SKM-1 (cell line): Measurements from ENCODE around the gene SH3YL1.
"Not testable (repeated sequence)": the region's sequence is repeated elsewhere in the genome, so short reads cannot be mapped to it uniquely, and the experiment has no call there.

ENCODE experiments used
- DNase-seq: peaks from one replicate; lab custom pipeline; 2025; ENCODE audit not compliant: unreplicated experiment; lab: John Stamatoyannopoulos, UW

Gene SH3YL1

GRCh38 chr2:184695-185094 is 79.1 kb downstream of the SH3YL1 start:
- DNase-seq = no peak

DNA sequence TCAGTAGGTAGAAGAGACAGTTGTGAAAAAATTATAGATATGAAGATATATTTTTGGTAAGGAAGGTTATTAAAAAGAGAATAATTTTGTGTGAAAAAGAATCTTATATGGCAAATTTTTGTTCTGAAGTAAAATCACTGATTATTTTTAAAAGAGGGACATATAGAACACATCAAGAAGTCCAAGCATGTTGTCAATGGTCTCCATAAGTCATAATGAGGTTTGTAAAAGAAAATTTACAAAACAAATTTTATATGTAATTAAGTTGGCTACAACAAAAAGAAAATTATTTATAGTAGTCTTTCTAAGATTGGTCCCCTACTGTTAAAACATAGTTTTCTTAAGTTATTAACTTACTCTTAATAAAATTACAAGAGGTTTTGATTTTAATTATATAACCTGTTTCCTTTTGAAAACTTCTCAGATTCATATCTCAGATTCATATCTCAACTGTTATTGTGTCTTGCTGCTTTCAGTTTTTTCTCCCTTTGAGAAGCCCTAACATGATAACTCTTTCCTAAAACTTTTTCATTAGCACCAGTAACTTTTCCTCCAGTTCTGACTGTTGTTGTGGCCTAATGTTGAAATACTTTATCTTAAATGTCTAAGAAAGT is 81.2 kb downstream of the SH3YL1 start:
- DNase-seq = no peak

GRCh38 chr2:180311-180710 is 83.5 kb downstream of the SH3YL1 start:
- no peak for DNase-seq

DNA sequence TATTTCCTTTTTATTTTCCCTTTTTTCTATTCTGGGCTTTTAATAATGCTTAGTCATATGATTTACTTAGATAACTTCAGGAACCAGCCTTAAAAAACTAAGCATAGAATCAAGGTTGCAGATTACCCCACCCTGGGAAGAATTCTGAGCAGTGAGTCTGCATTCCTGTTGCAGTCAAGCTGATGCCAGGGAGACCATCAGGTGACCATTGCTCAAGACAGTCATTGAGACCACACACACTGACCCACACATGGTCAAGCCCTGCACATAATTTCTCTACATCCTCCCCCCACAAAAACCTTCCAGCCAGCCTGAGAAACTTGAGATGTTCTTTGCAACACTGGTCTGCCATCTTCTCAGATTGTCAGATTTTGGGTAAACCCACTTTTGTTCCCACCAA is 83.9 kb downstream of the SH3YL1 start:
- DNase-seq = no peak

- DNase-seq = no peak
Observed at GRCh38 chr2:177733-178132, 86.1 kb downstream of the SH3YL1 start.

DNA sequence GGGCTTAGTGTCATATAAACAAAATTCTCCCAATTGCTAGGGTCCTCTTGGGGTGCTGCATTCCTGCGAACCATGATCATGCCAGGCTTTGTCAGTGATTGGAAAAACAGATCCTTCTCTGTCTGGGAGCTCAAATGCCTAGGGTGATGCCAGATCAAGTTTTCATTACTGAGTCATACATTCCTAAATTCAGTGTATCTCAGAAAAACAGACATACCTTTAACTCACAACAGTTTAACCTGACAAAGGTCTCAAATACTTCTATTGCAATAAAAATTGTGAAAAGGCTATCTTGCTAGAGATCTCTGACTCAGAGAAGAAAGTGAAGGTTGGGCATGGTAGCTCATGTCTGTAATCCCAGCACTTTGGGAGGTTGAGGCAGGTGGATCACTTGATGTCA is 86.9 kb downstream of the SH3YL1 start:
- no peak for DNase-seq

- no peak for DNase-seq
Observed at GRCh38 chr2:175880-176820, 87.7 kb downstream of the SH3YL1 start.

GRCh38 chr2:175161-175786 is 88.6 kb downstream of the SH3YL1 start:
- DNase-seq = no peak

GRCh38 chr2:172120-172519 is 91.7 kb downstream of the SH3YL1 start:
- DNase-seq = not testable (repeated sequence)

GRCh38 chr2:169741-170140 is 94.1 kb downstream of the SH3YL1 start:
- no peak for DNase-seq
